ENCODE results near the gene NCS1.

NCS1 gene

GRCh38 chr9:130204341-130204740 lies 32.1 kb downstream of the NCS1 start:
- Histone ChIP-seq H3K27ac (no peak overlapping the region), H3K4me1 (peaks cover 0 to 61% (median 43%) of the 10 kb centered on the region in 4 donors), H3K36me3 (peaks cover 0 to 6% (median 0%) of the 10 kb centered on the region in 3 donors), H3K27me3 (no peaks in the 10 kb centered on the region), H3K9me3 (no peaks in the 10 kb centered on the region), H3K4me3 (no peak overlapping the region)
- TF ChIP-seq, protein P1, sequence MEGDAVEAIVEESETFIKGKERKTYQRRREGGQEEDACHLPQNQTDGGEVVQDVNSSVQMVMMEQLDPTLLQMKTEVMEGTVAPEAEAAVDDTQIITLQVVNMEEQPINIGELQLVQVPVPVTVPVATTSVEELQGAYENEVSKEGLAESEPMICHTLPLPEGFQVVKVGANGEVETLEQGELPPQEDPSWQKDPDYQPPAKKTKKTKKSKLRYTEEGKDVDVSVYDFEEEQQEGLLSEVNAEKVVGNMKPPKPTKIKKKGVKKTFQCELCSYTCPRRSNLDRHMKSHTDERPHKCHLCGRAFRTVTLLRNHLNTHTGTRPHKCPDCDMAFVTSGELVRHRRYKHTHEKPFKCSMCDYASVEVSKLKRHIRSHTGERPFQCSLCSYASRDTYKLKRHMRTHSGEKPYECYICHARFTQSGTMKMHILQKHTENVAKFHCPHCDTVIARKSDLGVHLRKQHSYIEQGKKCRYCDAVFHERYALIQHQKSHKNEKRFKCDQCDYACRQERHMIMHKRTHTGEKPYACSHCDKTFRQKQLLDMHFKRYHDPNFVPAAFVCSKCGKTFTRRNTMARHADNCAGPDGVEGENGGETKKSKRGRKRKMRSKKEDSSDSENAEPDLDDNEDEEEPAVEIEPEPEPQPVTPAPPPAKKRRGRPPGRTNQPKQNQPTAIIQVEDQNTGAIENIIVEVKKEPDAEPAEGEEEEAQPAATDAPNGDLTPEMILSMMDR (IDR thresholded peaks at IDR 0.05): no peak
- intact Hi-C loops (cut with DNase I; ENCODE audit: low total_unique reads): no loop called here
- DNase-seq: no peak

- Histone ChIP-seq H3K9me3 (no peaks in the 10 kb centered on the region), H3K27me3 (no peaks in the 10 kb centered on the region), H3K4me1 (peaks cover 0 to 61% (median 39%) of the 10 kb centered on the region in 4 donors), H3K36me3 (peaks cover 0 to 6% (median 0%) of the 10 kb centered on the region in 3 donors), H3K4me3 (no peak overlapping the region), H3K27ac (no peak overlapping the region)
- TF ChIP-seq, protein P1 (IDR thresholded peaks at IDR 0.05): no peak
- intact Hi-C loops (cut with DNase I; ENCODE audit: low total_unique reads): no loop called here
- no peak for DNase-seq
Measured at GRCh38 chr9:130204959-130205358, 32.8 kb downstream of the NCS1 start.

GRCh38 chr9:130205912-130206311 lies 33.7 kb downstream of the NCS1 start:
- Histone ChIP-seq H3K27ac (peak overlapping the region; percentile 41 to 60), H3K27me3 (no peaks in the 10 kb centered on the region), H3K36me3 (peaks cover 0 to 6% (median 0%) of the 10 kb centered on the region in 3 donors), H3K9me3 (no peaks in the 10 kb centered on the region), H3K4me1 (peaks cover 0 to 58% (median 29%) of the 10 kb centered on the region in 4 donors), H3K4me3 (no peak overlapping the region)
- TF ChIP-seq, protein P1 (IDR thresholded peaks at IDR 0.05): no peak
- no peak for DNase-seq
- intact Hi-C loops (cut with DNase I; ENCODE audit: low total_unique reads): no loop called here

DNA sequence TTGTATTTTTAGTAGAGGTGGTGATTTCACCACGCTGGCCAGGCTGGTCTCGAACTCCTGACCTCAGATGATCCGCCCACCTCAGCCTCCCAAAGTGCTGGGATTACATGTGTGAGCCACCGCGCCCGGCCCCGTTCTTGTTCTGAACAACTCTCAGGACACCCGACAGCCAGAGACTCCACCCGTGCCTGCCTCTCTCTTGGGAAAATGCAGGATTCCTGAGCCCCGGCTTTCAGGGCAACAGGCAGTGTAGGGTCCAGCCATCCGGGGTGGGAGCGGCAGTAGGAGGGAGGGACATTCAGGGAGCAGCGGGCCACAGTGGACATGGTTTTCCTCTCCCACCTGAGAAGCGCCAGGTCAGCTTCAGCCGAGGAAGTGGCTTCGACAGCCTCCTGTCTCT lies 34.4 kb downstream of the NCS1 start:
- Histone ChIP-seq H3K36me3 (peaks cover 0 to 6% (median 0%) of the 10 kb centered on the region in 3 donors), H3K27ac (peak overlapping the region; percentile 41 to 60), H3K4me3 (no peak overlapping the region), H3K9me3 (no peaks in the 10 kb centered on the region), H3K4me1 (peaks cover 0 to 51% (median 24%) of the 10 kb centered on the region in 4 donors), H3K27me3 (no peaks in the 10 kb centered on the region)
- TF ChIP-seq, protein P1 (IDR thresholded peaks at IDR 0.05): no peak
- no peak for DNase-seq
- intact Hi-C loops (cut with DNase I; ENCODE audit: low total_unique reads): no loop called here

- H3K9me3 ChIP-seq: no peaks in the 10 kb centered on the region
- peaks cover 0 to 6% (median 0%) of the 10 kb centered on the region in 3 donors for H3K36me3 ChIP-seq
- DNase-seq: peak in 1 of 2 donors; percentile 69
- H3K4me1 ChIP-seq: peaks cover 0 to 48% (median 25%) of the 10 kb centered on the region in 4 donors
- no peak overlapping the region for H3K4me3 ChIP-seq
- intact Hi-C loops (cut with DNase I; ENCODE audit: low total_unique reads): no loop called here
- peak overlapping the region; percentile 41 to 60 for H3K27ac ChIP-seq
- TF ChIP-seq, protein P1 (IDR thresholded peaks at IDR 0.05): no peak
- no peaks in the 10 kb centered on the region for H3K27me3 ChIP-seq
Measured at GRCh38 chr9:130207241-130207992, 35.2 kb downstream of the NCS1 start.

Data from tibial artery (tissue), 4 donors.